GM12875 (cell line): ENCODE measurements around the gene PPP1R15A.
"Not testable (repeated sequence)": the region's sequence is repeated elsewhere in the genome, so short reads cannot be mapped to it uniquely, and the experiment has no call there.

Source experiments
- H3K4me3 ChIP-seq: one replicate; pipeline ENCODE4 v1.5.1; 2011; ENCODE audit warnings: low read depth, low read length, control low read depth
- TF ChIP-seq, protein P1 (sequence below): IDR thresholded peaks from 2 replicates; pipeline ENCODE4 v1.5.1; 2011; ENCODE audit warnings: low read depth, mild to moderate bottlenecking, control low read depth, inconsistent platforms, low read length, moderate library complexity, borderline replicate concordance; ENCODE audit not compliant: insufficient read depth

The PPP1R15A gene

DNA sequence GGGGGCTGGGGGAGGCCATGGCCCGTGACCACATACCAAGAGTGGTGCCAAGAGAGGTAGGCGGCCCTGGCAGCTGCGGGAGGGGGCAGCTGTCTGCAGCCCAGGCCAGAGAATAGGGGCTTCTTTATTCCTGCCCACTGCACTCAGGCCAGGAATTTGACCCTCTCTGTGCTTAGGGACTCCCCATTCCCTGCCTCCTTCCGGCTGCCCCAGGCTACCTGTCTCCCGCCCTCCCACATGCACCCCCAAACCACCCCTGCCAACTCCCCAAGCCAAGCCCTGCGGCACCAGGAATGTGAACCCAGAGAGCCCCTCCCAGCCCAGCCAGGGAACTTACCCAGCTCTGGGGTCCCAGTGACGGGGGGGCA, 4.5 kb upstream of the PPP1R15A start:
- H3K4me3 ChIP-seq, result no peak overlapping the region
- TF ChIP-seq, protein P1, sequence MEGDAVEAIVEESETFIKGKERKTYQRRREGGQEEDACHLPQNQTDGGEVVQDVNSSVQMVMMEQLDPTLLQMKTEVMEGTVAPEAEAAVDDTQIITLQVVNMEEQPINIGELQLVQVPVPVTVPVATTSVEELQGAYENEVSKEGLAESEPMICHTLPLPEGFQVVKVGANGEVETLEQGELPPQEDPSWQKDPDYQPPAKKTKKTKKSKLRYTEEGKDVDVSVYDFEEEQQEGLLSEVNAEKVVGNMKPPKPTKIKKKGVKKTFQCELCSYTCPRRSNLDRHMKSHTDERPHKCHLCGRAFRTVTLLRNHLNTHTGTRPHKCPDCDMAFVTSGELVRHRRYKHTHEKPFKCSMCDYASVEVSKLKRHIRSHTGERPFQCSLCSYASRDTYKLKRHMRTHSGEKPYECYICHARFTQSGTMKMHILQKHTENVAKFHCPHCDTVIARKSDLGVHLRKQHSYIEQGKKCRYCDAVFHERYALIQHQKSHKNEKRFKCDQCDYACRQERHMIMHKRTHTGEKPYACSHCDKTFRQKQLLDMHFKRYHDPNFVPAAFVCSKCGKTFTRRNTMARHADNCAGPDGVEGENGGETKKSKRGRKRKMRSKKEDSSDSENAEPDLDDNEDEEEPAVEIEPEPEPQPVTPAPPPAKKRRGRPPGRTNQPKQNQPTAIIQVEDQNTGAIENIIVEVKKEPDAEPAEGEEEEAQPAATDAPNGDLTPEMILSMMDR, result no peak

DNA sequence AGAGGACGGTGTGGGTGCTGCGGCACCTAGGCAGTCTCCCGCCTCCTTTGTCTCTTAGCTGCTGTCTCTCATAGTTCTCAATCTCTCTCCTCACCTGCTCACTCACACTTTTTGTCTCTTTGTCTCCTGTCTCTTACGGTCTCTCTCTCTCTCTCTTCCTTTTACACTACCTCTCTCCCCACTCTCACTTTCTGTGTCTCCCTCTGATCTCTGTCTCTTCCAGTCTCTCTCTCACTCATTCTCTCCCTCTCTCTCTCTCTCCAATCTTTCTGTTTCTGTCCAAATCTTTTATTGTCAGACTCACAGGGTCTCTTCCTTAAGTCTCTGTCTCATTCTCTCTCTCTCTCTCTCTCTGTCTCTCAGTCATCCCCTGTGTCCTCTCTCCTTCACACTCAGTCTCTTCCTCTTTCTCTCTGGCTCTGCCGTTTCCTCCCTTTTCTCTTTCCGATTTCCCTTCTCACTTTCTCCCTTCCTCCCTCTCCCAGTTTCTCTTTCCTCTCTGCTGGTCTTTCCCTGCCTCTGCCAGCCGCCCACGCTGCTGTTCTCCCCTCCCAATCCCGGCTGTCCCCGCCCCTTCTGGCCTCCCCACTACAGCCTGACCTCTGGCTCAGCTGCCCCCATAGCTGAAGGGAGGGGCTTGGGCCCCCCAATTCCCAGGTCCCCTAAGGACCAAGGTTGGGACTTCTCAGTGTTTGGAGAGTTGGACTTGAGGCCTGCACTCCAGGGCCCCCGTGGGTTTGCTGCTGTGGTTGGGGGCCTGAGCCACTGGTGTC, 3.9 kb upstream of the PPP1R15A start, which contains the start of gene PLEKHA4:
Gene PLEKHA4 (minus strand): TSS at position 504 of the 773 bp plus-strand sequence. CDS start 997 bp downstream, outside the sequence.
- TF ChIP-seq, protein P1, result no peak
- H3K4me3 ChIP-seq, result no peak within 1 kb of the TSS

DNA sequence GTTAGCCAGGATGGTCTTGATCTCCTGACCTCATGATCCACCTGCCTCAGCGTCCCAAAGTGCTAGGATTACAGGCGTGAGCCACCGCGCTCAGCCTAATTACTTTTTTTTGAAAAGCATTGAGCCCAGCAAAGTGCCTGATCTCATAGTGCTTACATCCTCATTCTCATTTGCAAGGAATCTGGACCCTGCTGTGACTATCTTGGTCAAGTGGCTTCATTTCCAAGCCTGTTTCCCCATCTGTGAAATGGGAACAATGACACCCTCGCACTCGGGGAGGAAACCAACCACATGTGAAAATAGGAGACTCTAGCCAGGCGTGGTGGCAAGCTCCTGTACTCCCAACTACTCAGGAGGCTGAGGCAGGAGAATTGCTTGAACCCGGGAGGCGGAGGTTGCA, 2.2 kb upstream of the PPP1R15A start:
- H3K4me3 ChIP-seq, result no peak overlapping the region
- TF ChIP-seq, protein P1, result no peak

DNA sequence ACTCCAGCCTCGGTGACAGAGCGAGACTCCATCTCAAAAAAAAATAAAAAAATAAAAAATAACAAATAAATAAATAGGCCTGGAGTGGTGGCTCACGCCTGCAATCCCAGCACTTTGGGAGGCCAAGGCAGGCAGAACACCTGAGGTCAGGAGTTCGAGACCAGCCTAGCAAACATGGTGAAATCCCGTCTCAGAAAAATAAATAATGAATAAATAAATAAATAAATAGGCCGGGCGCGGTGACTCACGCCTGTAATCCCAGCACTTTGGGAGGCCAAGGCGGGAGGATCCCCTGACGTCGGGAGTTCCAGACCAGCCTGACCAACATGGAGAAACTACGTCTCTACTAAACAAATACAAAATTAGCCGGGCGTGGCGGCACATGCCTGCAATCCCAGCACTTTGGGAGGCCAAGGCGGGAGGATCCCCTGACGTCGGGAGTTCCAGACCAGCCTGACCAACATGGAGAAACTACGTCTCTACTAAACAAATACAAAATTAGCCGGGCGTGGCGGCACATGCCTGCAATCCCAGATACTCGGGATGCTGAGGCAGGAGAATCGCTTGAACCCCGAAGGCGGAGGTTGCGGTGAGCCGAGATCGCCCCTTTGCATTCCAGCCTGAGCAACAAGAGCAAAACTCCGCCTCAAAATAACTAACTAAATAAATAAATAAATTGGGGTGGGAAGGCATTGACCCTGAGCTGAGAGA, 595 bp upstream of the PPP1R15A start:
- H3K4me3 ChIP-seq, result not testable (repeated sequence)

DNA sequence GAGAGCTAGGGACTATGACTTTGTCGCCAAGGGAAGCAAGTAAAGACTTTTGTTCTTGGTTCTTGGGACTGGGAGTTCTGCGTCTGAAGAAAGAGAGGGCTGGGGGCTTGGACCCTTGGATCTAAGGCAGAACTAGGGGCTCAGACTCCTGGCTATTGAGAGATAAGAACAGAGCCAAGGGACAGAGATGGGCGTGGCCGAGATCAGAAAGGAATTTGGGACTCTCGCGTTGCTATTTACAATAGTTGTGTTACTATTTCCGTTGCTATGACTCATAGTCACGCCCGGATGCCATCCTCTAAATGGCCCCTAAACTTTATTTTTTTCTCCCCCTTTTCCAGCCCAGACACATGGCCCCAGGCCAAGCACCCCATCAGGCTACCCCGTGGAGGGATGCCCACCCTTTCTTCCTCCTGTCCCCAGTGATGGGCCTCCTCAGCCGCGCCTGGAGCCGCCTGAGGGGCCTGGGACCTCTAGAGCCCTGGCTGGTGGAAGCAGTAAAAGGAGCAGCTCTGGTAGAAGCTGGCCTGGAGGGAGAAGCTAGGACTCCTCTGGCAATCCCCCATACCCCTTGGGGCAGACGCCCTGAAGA, 759 bp downstream of the PPP1R15A start:
- peak overlapping the region; percentile 73 for H3K4me3 ChIP-seq
- TF ChIP-seq, protein P1, result no peak

DNA sequence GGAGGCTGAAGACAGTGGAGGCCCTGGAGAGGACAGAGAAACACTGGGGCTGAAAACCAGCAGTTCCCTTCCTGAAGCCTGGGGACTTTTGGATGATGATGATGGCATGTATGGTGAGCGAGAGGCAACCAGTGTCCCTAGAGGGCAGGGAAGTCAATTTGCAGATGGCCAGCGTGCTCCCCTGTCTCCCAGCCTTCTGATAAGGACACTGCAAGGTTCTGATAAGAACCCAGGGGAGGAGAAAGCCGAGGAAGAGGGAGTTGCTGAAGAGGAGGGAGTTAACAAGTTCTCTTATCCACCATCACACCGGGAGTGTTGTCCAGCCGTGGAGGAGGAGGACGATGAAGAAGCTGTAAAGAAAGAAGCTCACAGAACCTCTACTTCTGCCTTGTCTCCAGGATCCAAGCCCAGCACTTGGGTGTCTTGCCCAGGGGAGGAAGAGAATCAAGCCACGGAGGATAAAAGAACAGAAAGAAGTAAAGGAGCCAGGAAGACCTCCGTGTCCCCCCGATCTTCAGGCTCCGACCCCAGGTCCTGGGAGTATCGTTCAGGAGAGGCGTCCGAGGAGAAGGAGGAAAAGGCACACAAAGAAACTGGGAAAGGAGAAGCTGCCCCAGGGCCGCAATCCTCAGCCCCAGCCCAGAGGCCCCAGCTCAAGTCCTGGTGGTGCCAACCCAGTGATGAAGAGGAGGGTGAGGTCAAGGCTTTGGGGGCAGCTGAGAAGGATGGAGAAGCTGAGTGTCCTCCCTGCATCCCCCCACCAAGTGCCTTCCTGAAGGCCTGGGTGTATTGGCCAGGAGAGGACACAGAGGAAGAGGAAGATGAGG, 1.5 kb downstream of the PPP1R15A start:
- peak overlapping the region; percentile 73 for H3K4me3 ChIP-seq
- TF ChIP-seq, protein P1, result no peak
